GM19025 (cell line): ENCODE results near the gene FRMD4B.
A peak's percentile ranks its signal among the peaks of the same experiment; 100 is the strongest.

Experiments used
- ATAC-seq: cut with Tn5 transposase; IDR thresholded peaks from one replicate; pipeline ENCODE4 v1.9.1; 2021; ENCODE audit warnings: mild to moderate bottlenecking, low read depth, moderate library complexity; ENCODE audit not compliant: unreplicated experiment

FRMD4B gene

DNA sequence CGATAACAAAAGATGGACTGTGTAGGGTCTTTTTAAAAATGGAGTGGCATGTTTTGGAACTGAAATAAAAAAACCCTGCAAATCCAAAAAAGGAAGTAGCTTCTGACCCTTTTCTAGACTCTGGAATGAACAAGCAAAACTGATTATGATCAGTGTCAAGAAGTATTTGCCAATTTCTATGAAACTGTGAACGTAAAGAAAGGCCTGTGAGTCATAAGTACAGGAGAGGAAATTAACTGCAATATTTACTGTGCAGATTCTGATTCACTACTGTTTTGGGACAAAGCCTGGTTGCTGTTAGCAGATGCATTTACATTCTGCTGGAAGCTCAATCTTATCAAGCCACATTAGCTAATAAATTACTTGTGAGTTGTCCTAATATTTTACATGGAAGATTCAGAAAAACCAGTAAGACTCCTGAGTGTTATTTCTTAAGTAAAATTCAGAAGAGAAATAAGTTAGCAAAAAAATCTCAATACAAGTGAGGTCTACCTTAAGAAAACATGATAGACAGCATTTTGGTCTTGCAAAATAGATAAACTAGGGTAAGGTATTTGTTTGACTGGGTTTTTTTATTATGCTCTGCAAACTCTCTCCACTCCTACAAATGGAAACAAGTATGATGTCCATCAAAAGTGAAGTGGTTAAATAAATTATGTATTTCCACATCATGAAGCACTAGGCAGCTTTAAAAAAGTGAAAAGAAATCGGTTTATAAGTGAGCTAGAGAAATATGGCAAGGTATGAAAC lies 173.3 kb downstream of the FRMD4B start:
- peak; percentile 64 for ATAC-seq

DNA sequence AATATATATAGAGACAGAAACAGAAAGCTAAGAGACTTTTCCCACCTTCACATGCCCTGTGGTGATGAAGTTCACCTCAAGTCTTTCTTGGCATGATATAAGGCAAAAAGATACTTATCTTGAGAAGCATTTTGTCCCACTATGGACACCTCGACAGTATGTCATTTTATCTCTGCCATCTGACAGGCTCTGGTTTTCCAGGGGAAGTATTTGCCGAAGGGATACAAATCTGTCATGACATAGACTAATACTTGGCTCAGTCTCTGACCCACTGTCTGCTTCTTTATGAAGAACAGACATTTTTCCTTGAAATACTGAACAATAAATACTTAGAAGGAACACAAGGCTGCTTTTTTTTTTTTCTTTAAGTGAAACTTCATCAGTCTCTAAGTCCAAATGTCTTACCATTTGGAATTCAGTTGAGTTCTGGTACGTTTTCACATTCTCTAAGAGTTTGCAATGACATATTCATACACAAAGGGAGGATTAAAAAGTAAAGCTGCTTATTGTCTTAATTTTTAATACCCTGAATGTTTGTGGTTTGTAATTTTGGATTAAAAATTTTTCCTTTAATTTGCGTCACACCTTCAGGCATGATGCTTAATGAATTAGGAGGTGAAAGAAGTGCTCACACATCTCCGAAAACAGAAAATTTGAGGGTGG lies 175.7 kb downstream of the FRMD4B start:
- ATAC-seq, result no peak

DNA sequence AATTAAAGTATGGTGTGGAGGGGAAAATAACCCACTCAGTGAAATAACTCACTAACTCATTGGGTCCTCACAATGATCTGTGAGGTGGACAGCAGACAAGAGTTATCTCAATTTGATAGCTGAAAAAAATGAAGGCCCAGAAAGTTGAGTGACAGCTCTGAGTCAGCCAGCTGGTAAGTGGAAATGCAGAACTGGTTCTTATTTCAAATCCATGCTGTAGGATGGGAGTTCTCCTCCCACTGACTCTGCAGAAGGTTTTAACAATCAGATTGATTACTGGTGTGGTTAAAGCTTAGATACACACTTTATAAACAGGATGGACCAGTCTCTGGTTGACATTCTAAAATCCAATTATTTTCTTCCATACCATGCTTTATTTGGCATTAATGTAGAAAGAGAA lies 176.5 kb downstream of the FRMD4B start:
- no peak for ATAC-seq

DNA sequence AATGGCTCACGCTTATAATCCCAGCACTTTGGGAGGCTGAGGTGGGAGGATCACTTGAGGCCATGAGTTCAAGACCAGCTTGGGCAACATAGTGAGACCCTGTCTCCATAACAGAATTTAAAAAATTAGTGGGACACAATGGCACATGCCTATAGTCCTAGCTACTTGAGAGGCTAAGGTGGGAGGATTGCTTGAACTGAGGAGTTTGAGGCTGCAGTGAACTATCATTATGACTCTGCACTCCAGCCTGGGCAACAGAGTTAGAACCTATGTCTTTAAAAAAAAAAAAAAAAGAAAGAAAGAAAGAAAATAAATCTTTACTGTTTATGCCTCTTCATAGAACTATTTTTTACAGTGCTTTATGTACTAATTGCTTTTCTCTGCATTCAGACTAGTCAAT lies 178.9 kb downstream of the FRMD4B start:
- no peak for ATAC-seq

DNA sequence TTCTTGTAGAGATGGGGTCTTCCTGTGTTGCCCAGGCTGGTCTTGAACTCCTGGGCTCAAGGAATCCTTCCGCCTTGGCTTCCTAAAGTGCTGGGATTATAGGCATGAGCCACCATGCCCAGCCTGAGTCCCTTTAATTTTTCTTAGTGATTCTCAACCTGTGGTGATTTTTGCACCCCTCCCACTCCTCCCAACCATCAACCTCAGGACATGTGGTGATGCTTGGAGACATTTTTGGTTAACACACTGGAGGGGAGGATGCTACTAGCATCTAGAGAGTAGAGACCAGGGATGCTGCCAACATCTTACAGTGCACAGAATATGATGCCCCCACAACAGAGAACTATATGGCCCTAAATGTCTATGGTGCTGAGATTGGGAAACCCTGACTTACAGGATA lies 180.5 kb downstream of the FRMD4B start:
- ATAC-seq, result no peak

DNA sequence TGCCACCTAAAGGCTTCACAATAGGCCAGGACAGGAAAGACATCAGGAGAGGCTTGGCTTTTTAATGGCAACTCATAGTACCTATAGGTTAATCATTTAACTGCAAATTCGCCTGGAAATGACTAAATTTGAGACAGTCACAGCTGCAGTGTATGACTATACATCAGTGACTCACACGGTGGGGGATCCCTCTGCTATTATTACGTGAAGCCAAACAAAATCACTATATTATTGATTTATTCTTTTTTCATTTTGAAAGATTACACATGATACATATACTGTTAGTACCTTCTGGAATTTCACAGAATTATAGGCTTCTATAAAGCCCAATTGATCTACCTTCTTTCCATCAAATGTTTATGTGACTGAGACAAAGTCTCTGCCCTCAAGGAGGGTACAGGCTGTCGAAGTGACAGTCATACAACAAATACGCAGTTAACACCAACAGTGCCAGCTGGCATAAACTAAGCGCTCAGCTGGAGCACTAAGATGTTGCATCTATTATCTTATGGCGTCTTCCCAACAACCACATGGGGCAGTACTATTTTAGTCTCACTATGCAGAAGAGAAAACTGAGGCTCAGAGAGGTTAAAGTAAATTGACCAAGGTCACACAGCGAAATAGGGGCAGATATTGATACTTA lies 181.5 kb downstream of the FRMD4B start:
- peak; percentile 82 for ATAC-seq

DNA sequence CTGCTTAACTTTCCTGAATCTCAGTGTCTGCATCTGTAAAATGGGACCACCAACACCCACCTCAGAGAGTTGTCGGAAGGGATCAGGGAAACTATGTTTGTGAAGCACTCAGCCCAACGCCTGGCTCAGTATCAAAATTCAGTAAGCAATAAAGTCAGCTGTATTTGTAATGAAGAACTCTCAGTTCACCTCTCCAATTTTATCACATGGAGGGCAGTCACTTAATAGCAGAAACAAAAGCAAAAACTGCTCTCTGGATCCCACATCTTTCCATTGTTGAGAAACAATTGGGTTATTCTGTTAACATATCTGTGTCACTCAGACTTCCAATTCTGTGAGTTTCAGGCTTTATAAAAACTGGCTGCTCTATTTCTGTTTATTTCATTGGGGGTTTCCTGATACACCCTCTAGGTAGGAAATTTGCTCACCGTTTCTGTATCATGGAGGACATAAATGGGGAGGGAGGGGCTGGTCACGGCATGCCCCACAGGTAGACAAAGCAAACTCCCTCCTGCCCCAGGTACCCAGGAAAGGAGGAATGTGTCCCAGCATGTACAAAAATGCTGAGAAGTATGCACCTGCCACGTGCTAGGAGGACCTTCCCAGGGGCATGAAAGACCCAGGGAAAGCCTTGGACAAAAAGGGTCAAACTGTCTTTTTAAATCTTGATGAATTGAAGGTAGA lies 182.1 kb downstream of the FRMD4B start:
- peak; percentile 1 for ATAC-seq

DNA sequence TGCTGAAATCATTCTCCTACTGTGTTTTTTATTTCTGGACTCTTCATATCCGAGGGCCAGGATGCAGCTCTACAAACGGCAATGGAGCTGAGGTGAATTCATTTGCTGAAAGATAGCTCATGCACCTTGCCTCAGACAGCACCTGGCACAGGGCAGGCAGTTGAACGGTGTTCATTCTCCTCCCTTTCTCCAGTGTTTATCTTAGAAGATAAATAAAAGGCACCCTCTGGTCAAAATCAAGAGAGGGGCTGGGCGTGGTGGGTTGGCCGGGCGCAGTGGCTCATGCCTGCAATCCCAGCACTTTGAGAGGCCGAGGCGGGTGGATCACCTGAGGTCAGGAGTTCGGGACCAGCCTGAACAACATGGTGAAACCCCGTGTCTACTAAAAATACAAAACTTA lies 184.2 kb downstream of the FRMD4B start:
- no peak for ATAC-seq

DNA sequence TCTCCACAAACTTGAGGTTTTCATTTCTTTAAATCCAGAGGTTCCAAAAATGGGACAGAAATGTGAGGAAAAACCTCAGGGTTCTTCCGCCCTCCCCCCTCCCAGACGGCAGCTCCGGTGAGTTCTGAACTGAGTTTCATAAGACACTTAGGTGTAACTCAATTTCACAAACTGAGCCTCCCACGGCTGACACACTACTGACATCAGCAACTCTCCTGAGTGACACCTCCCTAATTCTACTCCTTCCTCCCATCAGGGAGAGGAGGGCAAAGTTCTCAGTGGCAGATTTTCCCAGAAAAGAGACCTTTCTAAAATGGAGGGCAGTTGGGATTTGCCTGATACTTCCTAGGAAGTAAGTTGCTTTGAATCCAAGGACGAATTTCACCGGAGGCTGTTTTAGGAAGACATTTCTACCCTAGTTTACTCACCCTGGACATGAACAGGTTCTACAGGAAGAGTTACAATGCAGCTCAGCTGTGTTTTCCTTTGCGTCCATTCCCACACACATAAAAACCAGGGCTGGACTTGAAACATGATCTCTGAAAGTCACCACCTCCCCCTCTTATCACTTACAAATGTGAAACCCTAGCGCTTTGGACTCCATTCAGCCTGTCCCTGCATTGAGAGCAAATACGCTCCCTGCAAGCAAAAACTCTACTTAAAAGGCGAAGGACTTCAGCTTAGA lies 185.4 kb downstream of the FRMD4B start:
- ATAC-seq, result no peak

DNA sequence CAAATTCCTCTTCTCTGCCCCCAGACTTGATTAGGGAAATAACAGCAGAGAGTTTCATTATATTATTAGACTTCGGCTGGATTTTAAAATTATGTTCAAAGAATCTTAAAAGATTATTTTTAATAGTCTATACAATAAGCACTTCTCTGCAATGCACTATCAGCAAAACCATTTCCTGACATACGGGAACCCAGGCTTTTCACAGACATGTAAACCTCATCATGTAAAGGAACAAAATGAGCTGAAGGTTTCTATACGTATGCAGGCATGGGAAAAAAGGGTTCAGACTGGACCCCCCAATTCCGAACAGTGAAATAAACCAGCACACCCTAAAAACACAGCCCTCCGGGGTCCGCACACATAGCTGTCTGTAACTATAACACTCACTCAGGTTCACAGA lies 185.9 kb downstream of the FRMD4B start:
- ATAC-seq, result no peak

DNA sequence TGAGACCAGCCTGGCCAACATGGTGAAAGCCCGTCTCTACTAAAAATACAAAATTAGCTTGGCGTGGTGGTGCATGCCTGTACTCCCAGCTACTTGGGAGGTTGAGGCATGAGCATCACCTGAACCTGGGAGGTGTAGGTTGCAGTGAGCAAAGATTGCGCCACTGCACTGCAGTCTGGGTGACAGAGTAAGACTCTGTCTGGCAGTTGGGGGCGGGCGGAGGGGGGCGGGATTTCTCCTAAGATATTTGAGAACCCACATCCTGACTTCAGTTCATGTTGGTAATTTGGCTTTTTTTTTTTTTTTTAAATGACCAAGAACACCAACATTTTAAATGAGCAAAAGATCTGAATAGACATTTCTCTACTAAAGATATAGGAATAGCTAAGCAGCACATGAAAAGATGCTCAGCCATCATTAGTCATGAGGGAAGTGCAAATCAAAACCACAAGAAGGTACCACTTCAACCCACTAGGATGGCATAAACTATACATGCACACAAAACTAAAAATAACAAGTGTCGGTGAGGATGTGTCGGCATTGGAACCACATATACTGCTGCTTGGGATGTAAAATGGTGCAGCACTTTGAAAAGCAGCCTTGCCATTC lies 187.9 kb downstream of the FRMD4B start:
- ATAC-seq, result no peak

DNA sequence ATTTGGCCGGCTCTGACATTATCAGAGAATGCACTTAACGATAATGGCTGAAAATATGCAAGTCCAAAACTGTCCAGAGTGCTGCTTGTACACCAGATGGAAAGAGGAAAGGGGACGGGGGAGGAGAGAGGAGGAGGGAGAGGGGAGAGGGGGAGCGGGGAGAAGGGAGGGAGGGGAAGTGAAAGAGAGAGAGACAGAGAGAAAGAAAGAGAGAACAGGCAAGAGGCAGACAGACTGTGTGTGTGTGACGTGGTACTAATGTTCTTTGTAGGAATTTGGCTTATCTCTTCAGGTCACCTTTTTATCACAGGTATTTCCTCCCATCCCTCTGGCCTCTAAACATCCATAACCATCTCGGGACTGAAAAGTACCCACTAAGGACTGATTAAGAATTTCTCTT lies 188.4 kb downstream of the FRMD4B start:
- no peak for ATAC-seq

DNA sequence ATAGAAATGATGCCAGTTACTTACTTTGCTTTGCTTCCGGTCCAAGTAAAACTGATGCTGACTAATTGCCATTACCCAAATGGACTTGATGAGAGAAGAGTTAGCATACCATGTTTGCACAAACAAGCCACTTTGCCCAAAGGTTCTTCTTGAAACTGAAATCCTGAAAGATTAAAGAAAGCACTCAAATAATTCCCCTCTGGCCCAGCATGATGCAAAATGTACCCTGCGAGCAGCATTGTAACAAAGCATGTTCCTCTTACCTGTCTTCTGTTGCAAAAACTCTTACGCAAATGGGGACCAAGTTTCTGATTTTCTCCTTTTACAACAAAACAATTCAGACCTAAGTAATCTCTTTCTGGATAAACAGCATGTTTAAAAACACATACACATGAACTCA lies 189.0 kb downstream of the FRMD4B start:
- no peak for ATAC-seq

DNA sequence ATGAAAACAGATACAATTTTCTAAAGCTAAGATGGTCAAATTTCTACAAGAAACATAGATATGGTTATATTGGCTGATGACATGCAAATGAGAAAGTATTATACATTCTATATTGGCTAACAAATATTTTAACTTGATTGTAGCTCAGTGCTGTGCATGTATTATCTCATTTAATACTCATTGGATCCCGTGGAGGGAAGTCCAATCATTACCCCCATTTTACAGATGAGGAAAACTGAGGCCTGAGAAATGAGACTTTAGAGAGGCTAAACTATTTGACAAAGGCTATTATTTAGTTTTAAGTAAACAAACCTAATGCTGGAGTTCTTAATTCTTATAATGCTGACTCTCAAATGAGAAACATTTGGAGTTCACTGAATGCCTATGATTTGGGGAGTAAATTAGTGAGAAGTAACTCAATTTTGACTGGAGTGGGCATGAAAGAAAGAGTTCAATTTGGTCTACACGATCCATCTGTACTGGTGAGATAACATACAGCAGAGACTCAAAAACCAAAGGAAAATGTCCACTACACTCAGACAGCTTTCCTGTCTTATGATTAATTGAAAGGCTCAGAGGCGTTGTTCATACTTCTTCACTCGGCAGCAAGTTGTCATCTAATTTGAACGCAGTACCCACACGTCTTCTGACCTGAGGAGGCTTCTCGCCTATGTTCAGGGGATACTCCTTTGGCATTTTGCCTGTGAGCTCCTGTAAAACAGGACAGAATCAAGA lies 191.3 kb downstream of the FRMD4B start:
- no peak for ATAC-seq

DNA sequence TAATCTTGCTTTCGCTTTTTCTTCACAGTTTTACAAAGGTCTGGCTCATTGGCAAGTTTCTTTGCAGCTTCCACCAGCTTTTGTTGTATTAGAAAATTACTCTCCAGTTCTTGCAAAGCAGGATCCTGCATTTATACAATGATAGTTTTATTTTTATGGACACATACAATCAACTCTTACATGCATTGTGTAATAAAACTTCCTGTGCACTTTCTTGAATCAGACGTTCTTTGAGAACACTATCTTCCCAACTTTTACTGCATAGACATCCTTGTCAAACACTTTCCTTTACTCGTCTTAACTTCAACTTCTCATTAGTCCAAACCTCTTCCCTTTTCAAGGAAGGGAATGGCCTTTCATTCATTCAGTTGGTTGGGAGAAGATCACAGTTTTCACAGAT lies 192.1 kb downstream of the FRMD4B start:
- no peak for ATAC-seq

DNA sequence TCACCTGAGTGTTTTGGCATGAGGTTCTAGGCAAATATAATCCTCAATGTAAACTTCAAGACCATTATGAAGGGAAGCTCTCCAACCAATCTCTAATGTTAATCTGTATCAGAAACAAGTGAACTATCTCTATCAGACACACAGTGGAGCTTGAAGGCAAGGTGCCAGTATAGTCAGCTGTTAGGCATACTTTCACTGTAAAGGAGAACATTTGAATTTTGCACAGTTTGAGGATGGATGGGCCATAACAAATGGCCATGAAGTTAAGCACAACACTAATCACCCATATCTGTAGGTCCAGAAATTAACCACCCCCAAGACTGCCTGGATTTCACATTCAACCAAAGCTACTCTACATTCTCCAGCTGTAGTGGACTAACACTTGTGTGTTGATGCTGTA lies 194.4 kb downstream of the FRMD4B start:
- no peak for ATAC-seq

DNA sequence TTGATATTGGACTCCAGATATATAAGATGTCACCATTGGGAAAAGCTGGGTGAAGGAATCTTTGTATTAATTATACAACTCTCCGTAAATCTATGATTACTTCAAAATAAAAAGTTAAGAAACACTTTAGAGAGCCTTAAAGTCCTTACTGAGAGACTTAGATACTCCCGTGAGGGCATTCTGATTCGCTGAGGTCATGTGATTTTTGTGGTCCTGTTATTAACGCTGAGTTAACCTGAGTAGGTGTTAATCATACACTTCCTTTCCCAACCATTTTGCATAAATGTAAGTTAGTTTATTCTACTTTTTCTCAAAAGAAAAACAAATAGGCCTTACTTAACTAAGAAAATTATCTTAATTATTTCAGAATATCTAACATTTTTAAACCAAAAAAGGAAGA lies 196.4 kb downstream of the FRMD4B start:
- no peak for ATAC-seq

DNA sequence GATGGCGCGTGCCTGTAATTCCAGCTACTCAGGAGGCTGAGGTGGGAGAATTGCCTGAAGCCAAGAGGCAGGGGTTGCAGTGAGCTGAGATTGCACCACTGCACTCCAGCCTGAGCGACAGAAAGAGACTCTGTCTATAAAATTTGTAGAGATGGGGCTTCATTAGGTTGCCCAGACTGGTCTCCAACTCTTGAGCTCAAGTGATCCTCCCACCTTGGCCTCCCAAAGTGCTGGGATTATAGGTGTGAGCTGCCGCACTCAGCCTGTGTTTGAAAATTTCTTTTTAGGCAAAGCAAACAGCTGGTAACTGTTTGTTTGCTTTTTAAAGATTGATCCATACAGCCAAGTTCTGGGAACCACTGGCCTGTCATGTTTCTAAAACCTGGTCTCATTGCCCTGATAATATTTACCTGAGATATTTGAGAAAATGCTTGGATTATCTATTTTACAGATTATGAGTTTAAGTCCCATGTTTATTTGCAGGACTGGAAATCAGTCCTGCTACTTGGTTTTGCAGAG lies 199.3 kb downstream of the FRMD4B start:
- no peak for ATAC-seq

DNA sequence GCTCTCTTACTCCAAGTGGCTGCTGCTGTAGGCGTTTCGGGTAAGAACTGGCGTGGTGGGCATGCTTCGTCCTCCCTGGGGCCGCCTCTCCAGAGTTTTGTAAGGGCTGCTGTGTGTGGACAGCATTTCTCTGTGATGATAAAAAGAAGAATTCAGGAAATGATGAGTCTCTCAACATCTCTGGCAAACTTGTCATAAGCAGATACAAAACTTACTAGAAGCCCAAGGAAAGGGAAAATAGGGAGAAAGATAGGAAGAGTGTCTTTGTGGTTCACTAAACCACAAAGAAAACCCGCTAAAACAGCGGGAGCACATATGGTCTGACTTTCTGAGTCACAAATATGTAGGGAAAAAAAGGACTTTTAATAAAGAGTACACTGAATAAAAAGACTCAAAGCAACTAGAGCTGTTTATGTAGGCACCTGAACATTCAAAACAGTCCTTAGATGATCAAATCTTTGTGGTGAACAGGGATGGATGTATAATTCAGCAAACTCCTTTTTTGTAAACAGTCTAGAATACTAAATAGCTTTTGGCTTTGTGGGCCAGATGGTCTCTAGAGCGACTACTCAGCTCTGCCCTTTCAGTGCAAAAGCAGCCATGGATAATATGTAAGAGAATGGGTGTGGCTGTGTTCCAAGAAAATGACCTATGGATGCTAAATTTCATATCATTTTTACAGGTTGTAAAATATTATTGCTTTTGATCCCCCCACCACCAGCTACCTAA lies 203.1 kb downstream of the FRMD4B start:
- ATAC-seq, result no peak
